ENCODE data around the gene GRK4.

DNA sequence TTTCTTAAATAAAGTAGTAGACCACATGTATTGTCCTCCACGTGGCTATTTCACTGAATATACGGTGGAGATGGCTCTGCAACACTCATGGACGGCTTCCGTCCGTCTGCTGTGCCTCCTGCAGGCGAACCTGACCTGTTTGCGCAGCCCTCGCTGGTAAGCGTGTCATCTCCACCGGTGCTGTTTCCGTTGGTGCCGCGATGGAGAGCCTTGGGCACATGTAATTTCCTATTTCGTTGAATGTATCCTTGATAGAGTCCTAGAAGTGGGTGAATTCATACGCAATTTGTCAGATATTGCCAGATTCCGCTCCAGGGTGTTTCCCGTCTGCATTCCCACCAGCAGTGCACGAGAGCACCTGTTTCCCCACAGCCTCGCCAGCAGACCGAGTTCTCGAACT lies 62.5 kb downstream of the GRK4 start:
- TF ChIP-seq, protein P1, sequence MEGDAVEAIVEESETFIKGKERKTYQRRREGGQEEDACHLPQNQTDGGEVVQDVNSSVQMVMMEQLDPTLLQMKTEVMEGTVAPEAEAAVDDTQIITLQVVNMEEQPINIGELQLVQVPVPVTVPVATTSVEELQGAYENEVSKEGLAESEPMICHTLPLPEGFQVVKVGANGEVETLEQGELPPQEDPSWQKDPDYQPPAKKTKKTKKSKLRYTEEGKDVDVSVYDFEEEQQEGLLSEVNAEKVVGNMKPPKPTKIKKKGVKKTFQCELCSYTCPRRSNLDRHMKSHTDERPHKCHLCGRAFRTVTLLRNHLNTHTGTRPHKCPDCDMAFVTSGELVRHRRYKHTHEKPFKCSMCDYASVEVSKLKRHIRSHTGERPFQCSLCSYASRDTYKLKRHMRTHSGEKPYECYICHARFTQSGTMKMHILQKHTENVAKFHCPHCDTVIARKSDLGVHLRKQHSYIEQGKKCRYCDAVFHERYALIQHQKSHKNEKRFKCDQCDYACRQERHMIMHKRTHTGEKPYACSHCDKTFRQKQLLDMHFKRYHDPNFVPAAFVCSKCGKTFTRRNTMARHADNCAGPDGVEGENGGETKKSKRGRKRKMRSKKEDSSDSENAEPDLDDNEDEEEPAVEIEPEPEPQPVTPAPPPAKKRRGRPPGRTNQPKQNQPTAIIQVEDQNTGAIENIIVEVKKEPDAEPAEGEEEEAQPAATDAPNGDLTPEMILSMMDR (IDR thresholded peaks at IDR 0.05) = no peak
- no peak for TF ChIP-seq POLR2A (IDR thresholded peaks at IDR 0.05)
